ENCODE results near the gene KCNQ1. TPM values are rescaled to one million over a fixed set of nuclear protein-coding genes. Genes with fewer than 3 reads are reported as not detected.

Gene KCNQ1
- total RNA-seq, 1 experiment from 2014 or later: 10.7 TPM

DNA sequence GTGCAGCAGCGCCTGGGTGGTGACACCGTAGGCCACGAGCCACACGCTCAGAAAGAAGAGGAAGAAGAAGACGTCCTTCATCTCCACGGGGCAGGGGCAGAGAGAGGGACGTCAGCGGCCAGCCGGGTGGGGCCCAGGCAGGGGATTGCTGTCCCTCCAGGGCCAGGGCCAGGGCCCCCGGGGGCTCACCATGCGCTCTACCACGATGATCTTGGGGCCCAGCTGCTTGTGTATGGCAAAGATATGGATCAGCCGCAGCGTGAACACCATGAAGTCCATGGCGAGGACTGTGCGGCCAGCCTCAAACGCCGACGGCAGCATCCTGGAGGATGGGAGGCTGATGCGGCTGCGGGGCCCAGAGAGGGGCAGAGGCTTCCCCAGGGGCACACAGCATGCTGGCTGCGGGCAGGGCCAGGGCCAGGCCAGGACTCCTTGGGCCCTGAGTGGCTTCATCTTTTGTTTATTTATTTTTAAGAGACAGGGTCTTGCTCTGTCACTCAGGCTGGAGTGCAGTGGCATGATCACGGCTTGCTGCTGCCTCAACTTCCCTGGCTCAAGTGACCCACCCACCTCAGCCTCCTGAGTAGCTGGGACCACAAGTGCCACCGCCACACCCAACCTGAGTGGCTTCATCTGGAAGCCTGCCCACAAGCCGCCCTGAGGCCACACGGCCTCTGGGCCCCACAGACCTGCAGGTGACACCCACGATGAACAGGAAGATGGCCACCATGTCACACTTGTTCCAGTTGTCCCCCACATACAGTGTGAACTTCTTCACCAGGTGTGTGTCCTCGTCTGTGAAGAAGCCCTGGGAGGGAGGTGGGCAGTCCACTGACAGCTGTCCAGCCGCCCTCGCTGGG lies 33.1 kb upstream of the KCNQ1 start:
- RAD21 ChIA-PET (ENCODE audit: low non-redundant PET in 1 of 2, low total read pairs in 2 of 2, uncharacterized antibody in 2 of 2, unreplicated experiment in 2 of 2): no interaction called here
- intact Hi-C loops (cut with micrococcal nuclease): no loop called here
- POLR2A ChIA-PET: no interaction called here
- DNase-seq (ENCODE audit: low read depth, low spot score) (no peak), ATAC-seq (no peak)
- no peak overlapping the region for H3K9ac ChIP-seq (ENCODE audit: low read length)
- H3K9me3 ChIP-seq (ENCODE audit: control insufficient read depth in 1 of 2, insufficient read depth in 1 of 2, low read depth in 1 of 2, low read length in 2 of 2): no peaks in the 10 kb centered on the region
- H3K4me3 ChIP-seq (replicated peaks in 1 of 2; ENCODE audit: low read depth in 1 of 2, low read length in 2 of 2): no peak overlapping the region
- BruUV-seq (replicated peaks): no TSS peak
- no peaks in the 10 kb centered on the region for H3K9me2 ChIP-seq (ENCODE audit: insufficient read depth)
- CTCF ChIA-PET: no interaction called here
- TF ChIP-seq EGR1 (IDR thresholded peaks at IDR 0.05; ENCODE audit: low read depth) (no peak), ZFX (IDR thresholded peaks at IDR 0.05) (no peak), SP1 (IDR thresholded peaks at IDR 0.05; ENCODE audit: low read depth) (no peak), YY1 (IDR thresholded peaks at IDR 0.05; ENCODE audit: extremely low read depth, insufficient replicate concordance, low read depth, low read length) (no peak), POLR2A (IDR thresholded peaks at IDR 0.05; ENCODE audit: borderline replicate concordance, extremely low read depth, insufficient read depth, insufficient read length) (no peak), CBX3 (IDR thresholded peaks at IDR 0.05; ENCODE audit: low read depth) (no peak), SIN3A (IDR thresholded peaks at IDR 0.05; ENCODE audit: low read depth) (no peak), FOSL1 (IDR thresholded peaks at IDR 0.05; ENCODE audit: low read depth) (no peak), JUND (IDR thresholded peaks at IDR 0.05) (no peak)
- TF ChIP-seq, protein P1, sequence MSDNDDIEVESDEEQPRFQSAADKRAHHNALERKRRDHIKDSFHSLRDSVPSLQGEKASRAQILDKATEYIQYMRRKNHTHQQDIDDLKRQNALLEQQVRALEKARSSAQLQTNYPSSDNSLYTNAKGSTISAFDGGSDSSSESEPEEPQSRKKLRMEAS (IDR thresholded peaks at IDR 0.05): no peak
- TF ChIP-seq, protein P2, sequence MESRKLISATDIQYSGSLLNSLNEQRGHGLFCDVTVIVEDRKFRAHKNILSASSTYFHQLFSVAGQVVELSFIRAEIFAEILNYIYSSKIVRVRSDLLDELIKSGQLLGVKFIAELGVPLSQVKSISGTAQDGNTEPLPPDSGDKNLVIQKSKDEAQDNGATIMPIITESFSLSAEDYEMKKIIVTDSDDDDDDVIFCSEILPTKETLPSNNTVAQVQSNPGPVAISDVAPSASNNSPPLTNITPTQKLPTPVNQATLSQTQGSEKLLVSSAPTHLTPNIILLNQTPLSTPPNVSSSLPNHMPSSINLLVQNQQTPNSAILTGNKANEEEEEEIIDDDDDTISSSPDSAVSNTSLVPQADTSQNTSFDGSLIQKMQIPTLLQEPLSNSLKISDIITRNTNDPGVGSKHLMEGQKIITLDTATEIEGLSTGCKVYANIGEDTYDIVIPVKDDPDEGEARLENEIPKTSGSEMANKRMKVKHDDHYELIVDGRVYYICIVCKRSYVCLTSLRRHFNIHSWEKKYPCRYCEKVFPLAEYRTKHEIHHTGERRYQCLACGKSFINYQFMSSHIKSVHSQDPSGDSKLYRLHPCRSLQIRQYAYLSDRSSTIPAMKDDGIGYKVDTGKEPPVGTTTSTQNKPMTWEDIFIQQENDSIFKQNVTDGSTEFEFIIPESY (IDR thresholded peaks at IDR 0.05; ENCODE audit: extremely low read depth, insufficient replicate concordance, low read length): no peak
- no peaks in the 10 kb centered on the region for H4K20me1 ChIP-seq (ENCODE audit: insufficient read depth)
- H3K27ac ChIP-seq (ENCODE audit: low read depth, low read length): no peak overlapping the region
- H3K79me2 ChIP-seq (ENCODE audit: insufficient read depth, low read length): no peaks in the 10 kb centered on the region
- H3K4me1 ChIP-seq (ENCODE audit: control insufficient read depth in 1 of 2, insufficient read depth in 2 of 2, low read length in 2 of 2): no peaks in the 10 kb centered on the region
- H3K27me3 ChIP-seq (ENCODE audit: insufficient read depth, low read length): no peaks in the 10 kb centered on the region
- H3K36me3 ChIP-seq (ENCODE audit: control insufficient read depth in 1 of 2, insufficient read depth in 2 of 2, low read length in 2 of 2): no peaks in the 10 kb centered on the region
- H2AFZ ChIP-seq (ENCODE audit: low read depth, low read length, poor library complexity, severe bottlenecking): no peak overlapping the region
- no peak overlapping the region for H3K4me2 ChIP-seq (ENCODE audit: low read length)
